ENCODE data around the gene SDK2.

SDK2 gene

DNA sequence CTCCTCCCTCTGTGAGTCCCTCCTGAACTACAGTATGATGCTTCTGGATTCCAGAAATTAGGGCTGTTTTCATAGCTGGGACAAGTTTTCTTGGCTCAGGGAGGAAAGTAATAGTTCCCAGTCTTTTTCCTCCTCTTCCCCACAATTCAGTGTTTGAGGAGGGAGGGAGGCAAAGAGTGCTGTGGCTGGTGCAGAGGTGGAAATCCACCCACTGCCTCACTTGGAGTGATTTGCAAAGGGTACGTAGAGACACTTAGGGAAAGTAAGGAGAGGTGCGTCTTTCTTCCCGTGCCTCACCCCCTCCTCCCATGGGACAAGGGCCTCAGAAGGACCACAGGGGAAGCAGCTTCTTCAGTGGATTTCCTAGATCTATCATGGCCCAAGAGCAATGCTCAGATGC, 21.9 kb downstream of the SDK2 start:
- TF ChIP-seq REST (IDR thresholded peaks at IDR 0.05; ENCODE audit: insufficient replicate concordance, low read depth) (no peak), POLR2AphosphoS5 (IDR thresholded peaks at IDR 0.05; ENCODE audit: low read depth) (no peak), GABPA (IDR thresholded peaks at IDR 0.05; ENCODE audit: low read depth) (no peak), CTCF (IDR thresholded peaks at IDR 0.05; ENCODE audit: insufficient read depth, low read length) (no peak), SPI1 (IDR thresholded peaks at IDR 0.05; ENCODE audit: borderline replicate concordance, low read depth) (no peak)
- Histone ChIP-seq H3K27ac (replicated peaks) (no peak overlapping the region), H3K4me3 (replicated peaks; ENCODE audit: insufficient read depth, low read length) (no peak overlapping the region), H3K27me3 (ENCODE audit: insufficient read depth, poor library complexity, severe bottlenecking) (no peaks in the 10 kb centered on the region)
- DNase-seq (ENCODE audit: low read depth in 1 of 2, low spot score in 1 of 2): no peak

DNA sequence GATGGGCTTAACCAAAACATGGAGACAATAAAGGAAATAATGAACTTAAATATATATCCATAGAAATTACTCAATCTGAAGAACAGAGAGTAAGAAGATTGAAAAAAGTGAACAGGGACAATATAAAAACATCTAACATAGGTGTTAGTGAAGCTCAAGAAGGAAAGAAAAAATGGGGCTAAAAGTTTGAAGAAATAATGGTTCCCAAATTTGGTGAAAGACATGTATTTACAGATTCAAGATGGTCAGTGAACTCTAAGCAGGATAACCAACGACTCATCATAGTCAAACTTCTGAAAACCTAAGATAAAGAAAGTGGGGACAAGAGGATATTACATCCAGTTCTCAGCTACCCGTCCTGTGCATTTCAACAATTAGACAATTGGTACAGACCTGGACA, 22.6 kb downstream of the SDK2 start:
- no peak overlapping the region for H3K27ac ChIP-seq (replicated peaks)
- TF ChIP-seq SPI1 (IDR thresholded peaks at IDR 0.05; ENCODE audit: borderline replicate concordance, low read depth) (no peak), POLR2AphosphoS5 (IDR thresholded peaks at IDR 0.05; ENCODE audit: low read depth) (no peak), CTCF (IDR thresholded peaks at IDR 0.05; ENCODE audit: insufficient read depth, low read length) (no peak), REST (IDR thresholded peaks at IDR 0.05; ENCODE audit: insufficient replicate concordance, low read depth) (no peak), GABPA (IDR thresholded peaks at IDR 0.05; ENCODE audit: low read depth) (no peak)
- H3K4me3 ChIP-seq (replicated peaks; ENCODE audit: insufficient read depth, low read length): no peak overlapping the region
- no peak for DNase-seq (ENCODE audit: low read depth in 1 of 2, low spot score in 1 of 2)
- no peaks in the 10 kb centered on the region for H3K27me3 ChIP-seq (ENCODE audit: insufficient read depth, poor library complexity, severe bottlenecking)

GRCh38 chr17:73620414-73620813, 23.8 kb downstream of the SDK2 start:
- Histone ChIP-seq H3K27ac (replicated peaks) (no peak overlapping the region), H3K27me3 (ENCODE audit: insufficient read depth, poor library complexity, severe bottlenecking) (no peaks in the 10 kb centered on the region), H3K4me3 (replicated peaks; ENCODE audit: insufficient read depth, low read length) (no peak overlapping the region)
- DNase-seq (ENCODE audit: low read depth in 1 of 2, low spot score in 1 of 2): no peak
- no peak for TF ChIP-seq REST (IDR thresholded peaks at IDR 0.05; ENCODE audit: insufficient replicate concordance, low read depth)
- TF ChIP-seq CTCF (IDR thresholded peaks at IDR 0.05; ENCODE audit: insufficient read depth, low read length): no peak
- no peak for TF ChIP-seq GABPA (IDR thresholded peaks at IDR 0.05; ENCODE audit: low read depth)
- TF ChIP-seq SPI1 (IDR thresholded peaks at IDR 0.05; ENCODE audit: borderline replicate concordance, low read depth): no peak
- no peak for TF ChIP-seq POLR2AphosphoS5 (IDR thresholded peaks at IDR 0.05; ENCODE audit: low read depth)
